HEK293 (cell line): ENCODE measurements around the gene HOXB1.

Experiments used
- GLI4 ChIP-seq: fragments of 450-650 bp; formaldehyde crosslinking; IDR thresholded peaks from 2 replicates; pipeline ENCODE4 v1.5.1; 2016; ENCODE audit warnings: missing biosample characterization, missing genetic modification characterization
- GLIS2 ChIP-seq: fragments of 450-650 bp; formaldehyde crosslinking; IDR thresholded peaks from 2 replicates; pipeline ENCODE4 v1.5.1; 2016; ENCODE audit warnings: missing biosample characterization, missing genetic modification characterization
- KLF16 ChIP-seq: fragments of 450-650 bp; formaldehyde crosslinking; IDR thresholded peaks from 2 replicates; pipeline ENCODE4 v1.5.1; 2017; ENCODE audit warnings: missing biosample characterization, missing genetic modification characterization
- OSR2 ChIP-seq: fragments of 450-650 bp; formaldehyde crosslinking; IDR thresholded peaks from 2 replicates; pipeline ENCODE4 v1.5.1; 2016; ENCODE audit warnings: missing biosample characterization, missing genetic modification characterization
- PRDM10 ChIP-seq: fragments of 450-650 bp; formaldehyde crosslinking; IDR thresholded peaks from 2 replicates; pipeline ENCODE4 v1.5.1; 2016; ENCODE audit warnings: missing biosample characterization, missing genetic modification characterization
- SCRT2 ChIP-seq: fragments of 450-650 bp; formaldehyde crosslinking; IDR thresholded peaks from 2 replicates; pipeline ENCODE4 v1.5.1; 2016; ENCODE audit warnings: missing biosample characterization, missing genetic modification characterization
- TRIM28 ChIP-seq: IDR thresholded peaks from 2 replicates; pipeline ENCODE4 v1.6.1; 2011; ENCODE audit warnings: low read length, control low read depth, borderline replicate concordance
- TSHZ1 ChIP-seq: fragments of 450-650 bp; formaldehyde crosslinking; IDR thresholded peaks from 2 replicates; pipeline ENCODE4 v1.5.1; 2016; ENCODE audit warnings: missing biosample characterization, missing genetic modification characterization, borderline replicate concordance
- WT1 ChIP-seq: fragments of 450-650 bp; formaldehyde crosslinking; IDR thresholded peaks from 2 replicates; pipeline ENCODE4 v1.5.1; 2016; ENCODE audit warnings: missing biosample characterization, missing genetic modification characterization
- ZBTB26 ChIP-seq: fragments of 450-650 bp; formaldehyde crosslinking; optimal IDR thresholded peaks from 2 replicates; pipeline ENCODE3; 2016; ENCODE audit warnings: missing biosample characterization, mild to moderate bottlenecking, missing genetic modification characterization
- ZFP69B ChIP-seq: fragments of 450-650 bp; formaldehyde crosslinking; IDR thresholded peaks from 2 replicates; pipeline ENCODE4 v1.5.1; 2016; ENCODE audit warnings: missing biosample characterization, missing genetic modification characterization
- ZNF114 ChIP-seq: fragments of 450-650 bp; formaldehyde crosslinking; IDR thresholded peaks from 2 replicates; pipeline ENCODE4 v1.5.0; 2017; ENCODE audit warnings: missing biosample characterization, missing genetic modification characterization
- ZNF16 ChIP-seq: fragments of 450-650 bp; formaldehyde crosslinking; IDR thresholded peaks from 2 replicates; pipeline ENCODE4 v1.5.1; 2016; ENCODE audit warnings: low read depth, missing biosample characterization, missing genetic modification characterization
- ZNF341 ChIP-seq: fragments of 450-650 bp; formaldehyde crosslinking; IDR thresholded peaks from 2 replicates; pipeline ENCODE4; 2016; ENCODE audit warnings: low read depth, missing biosample characterization, missing genetic modification characterization
- ZNF423 ChIP-seq: fragments of 450-650 bp; formaldehyde crosslinking; IDR thresholded peaks from 2 replicates; pipeline ENCODE4 v1.5.1; 2016; ENCODE audit warnings: missing biosample characterization, missing genetic modification characterization
- ZNF449 ChIP-seq: fragments of 450-650 bp; formaldehyde crosslinking; IDR thresholded peaks from 2 replicates; pipeline ENCODE4 v1.5.1; 2017; ENCODE audit warnings: missing biosample characterization, mild to moderate bottlenecking, missing genetic modification characterization, moderate library complexity
- ZNF488 ChIP-seq: fragments of 450-650 bp; formaldehyde crosslinking; IDR thresholded peaks from 2 replicates; pipeline ENCODE4 v1.5.1; 2016; ENCODE audit warnings: missing biosample characterization, missing genetic modification characterization
- ZNF513 ChIP-seq: fragments of 450-650 bp; IDR thresholded peaks from 2 replicates; pipeline ENCODE4 v1.5.1; 2018; ENCODE audit warnings: missing biosample characterization, missing genetic modification characterization
- ZNF521 ChIP-seq: fragments of 450-650 bp; formaldehyde crosslinking; IDR thresholded peaks from 2 replicates; pipeline ENCODE4 v1.5.1; 2017; ENCODE audit warnings: missing biosample characterization, mild to moderate bottlenecking, missing genetic modification characterization
- ZNF600 ChIP-seq: fragments of 450-650 bp; formaldehyde crosslinking; IDR thresholded peaks from 2 replicates; pipeline ENCODE4 v1.5.1; 2016; ENCODE audit warnings: missing biosample characterization, missing genetic modification characterization
- ZNF837 ChIP-seq: fragments of 450-650 bp; formaldehyde crosslinking; IDR thresholded peaks from 2 replicates; pipeline ENCODE4 v1.5.1; 2016; ENCODE audit warnings: missing biosample characterization, missing genetic modification characterization
- ZSCAN16 ChIP-seq: fragments of 450-650 bp; formaldehyde crosslinking; IDR thresholded peaks from 2 replicates; pipeline ENCODE4 v1.5.1; 2016; ENCODE audit warnings: missing biosample characterization, missing genetic modification characterization
- ZSCAN18 ChIP-seq: fragments of 450-650 bp; formaldehyde crosslinking; IDR thresholded peaks from 2 replicates; pipeline ENCODE4 v1.5.1; 2016; ENCODE audit warnings: missing biosample characterization, missing genetic modification characterization

The HOXB1 gene

GRCh38 chr17:48577330-48577945 lies 46.6 kb upstream of the HOXB1 start (continued):
- peak; percentile 74 for TF ChIP-seq ZNF449
- TF ChIP-seq ZNF114 (tag by site-specific recombination): no peak
- TF ChIP-seq GLIS2 (tag by site-specific recombination): peak; percentile 59
- TF ChIP-seq WT1: peak; percentile 99
- peak; percentile 60 for TF ChIP-seq ZNF341 (tag by site-specific recombination)
- peak; percentile 63 for TF ChIP-seq PRDM10 (tag by site-specific recombination)
- TF ChIP-seq KLF16 (tag by site-specific recombination): peak; percentile 91
- TF ChIP-seq OSR2 (tag by site-specific recombination): peak; percentile 96
- TF ChIP-seq SCRT2: peak; percentile 35; the same call in 1 of the 2 replicates
- TF ChIP-seq ZSCAN16 (tag by site-specific recombination): peak; percentile 81; the same call in 1 of the 2 replicates
- no peak for TF ChIP-seq ZSCAN18 (tag by site-specific recombination)
- peak; percentile 93 for TF ChIP-seq ZNF423 (tag by site-specific recombination)
- TF ChIP-seq ZFP69B (tag by site-specific recombination): peak; percentile 99
- TF ChIP-seq ZNF837 (tag by site-specific recombination): no peak
- peak; percentile 65 for TF ChIP-seq ZBTB26 (tag by site-specific recombination)
- peak; percentile 84 for TF ChIP-seq TSHZ1
- TF ChIP-seq ZNF600 (tag by site-specific recombination): peak; percentile 10; the same call in 1 of the 2 replicates
- peak; percentile 97 for TF ChIP-seq ZNF513
- TF ChIP-seq GLI4 (tag by site-specific recombination): no peak
- no peak for TF ChIP-seq ZNF16
- TF ChIP-seq ZNF488 (tag by site-specific recombination): peak; percentile 96
- no peak for TF ChIP-seq ZNF521
- TF ChIP-seq TRIM28: no peak
